Progenitor cell of endocrine pancreas (in vitro differentiated cells): ENCODE results near the gene PCCA. TPM values are rescaled to one million over a fixed set of nuclear protein-coding genes. Genes with fewer than 3 reads are reported as not detected.
A peak's percentile ranks its signal among the peaks of the same experiment; 100 is the strongest.
"Not testable (repeated sequence)": the region's sequence is repeated elsewhere in the genome, so short reads cannot be mapped to it uniquely, and the experiment has no call there.

ENCODE experiments used
- DNase-seq: peaks from one replicate; pipeline ENCODE4 v3.0.0; 2021; ENCODE audit warnings: low spot score; ENCODE audit not compliant: unreplicated experiment
- H3K27ac Mint-ChIP-seq: 2 replicates; pipeline ENCODE4 v1.8.0; 2021; ENCODE audit warnings: mild to moderate bottlenecking, moderate library complexity, mixed read lengths
- H3K27me3 Mint-ChIP-seq: 2 replicates; pipeline ENCODE4 v1.8.0; 2021; ENCODE audit warnings: mixed read lengths
- H3K36me3 Mint-ChIP-seq: 2 replicates; pipeline ENCODE4 v1.8.0; 2022; ENCODE audit warnings: mixed read lengths; ENCODE audit not compliant: insufficient read depth
- H3K4me1 Mint-ChIP-seq: 2 replicates; pipeline ENCODE4 v1.8.0; 2021; ENCODE audit warnings: low read depth, mixed read lengths
- H3K4me3 Mint-ChIP-seq: 2 replicates; pipeline ENCODE4 v1.8.0; 2021; ENCODE audit warnings: low read depth, mild to moderate bottlenecking, moderate library complexity, mixed read lengths
- H3K9me3 Mint-ChIP-seq: 2 replicates; pipeline ENCODE4 v1.8.0; 2021; ENCODE audit warnings: low read depth, mixed read lengths
- total RNA-seq: library from RNA; stranded (reverse); gene quantifications from 2 replicates; pipeline ENCODE4 v1.2.1, GENCODE V29; 2021
- TF ChIP-seq, protein P1 (sequence below): fragments of 200-600 bp; sonication (generic); IDR thresholded peaks from one replicate; pipeline ENCODE4 v1.5.0; 2021; ENCODE audit warnings: antibody characterized with exemption, mild to moderate bottlenecking; ENCODE audit not compliant: unreplicated experiment

Gene PCCA
- total RNA-seq, 1 donor from 2014 or later, result 48.1 TPM

- H3K4me3 Mint-ChIP-seq, result no peak overlapping the region
- peaks cover 20% of the 10 kb centered on the region for H3K36me3 Mint-ChIP-seq
- no peak overlapping the region for H3K27ac Mint-ChIP-seq
- peaks cover 3% of the 10 kb centered on the region for H3K9me3 Mint-ChIP-seq
- peaks cover 34% of the 10 kb centered on the region for H3K4me1 Mint-ChIP-seq
- DNase-seq, result no peak
- TF ChIP-seq, protein P1, sequence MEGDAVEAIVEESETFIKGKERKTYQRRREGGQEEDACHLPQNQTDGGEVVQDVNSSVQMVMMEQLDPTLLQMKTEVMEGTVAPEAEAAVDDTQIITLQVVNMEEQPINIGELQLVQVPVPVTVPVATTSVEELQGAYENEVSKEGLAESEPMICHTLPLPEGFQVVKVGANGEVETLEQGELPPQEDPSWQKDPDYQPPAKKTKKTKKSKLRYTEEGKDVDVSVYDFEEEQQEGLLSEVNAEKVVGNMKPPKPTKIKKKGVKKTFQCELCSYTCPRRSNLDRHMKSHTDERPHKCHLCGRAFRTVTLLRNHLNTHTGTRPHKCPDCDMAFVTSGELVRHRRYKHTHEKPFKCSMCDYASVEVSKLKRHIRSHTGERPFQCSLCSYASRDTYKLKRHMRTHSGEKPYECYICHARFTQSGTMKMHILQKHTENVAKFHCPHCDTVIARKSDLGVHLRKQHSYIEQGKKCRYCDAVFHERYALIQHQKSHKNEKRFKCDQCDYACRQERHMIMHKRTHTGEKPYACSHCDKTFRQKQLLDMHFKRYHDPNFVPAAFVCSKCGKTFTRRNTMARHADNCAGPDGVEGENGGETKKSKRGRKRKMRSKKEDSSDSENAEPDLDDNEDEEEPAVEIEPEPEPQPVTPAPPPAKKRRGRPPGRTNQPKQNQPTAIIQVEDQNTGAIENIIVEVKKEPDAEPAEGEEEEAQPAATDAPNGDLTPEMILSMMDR, result no peak
- H3K27me3 Mint-ChIP-seq, result no peaks in the 10 kb centered on the region
Measured at GRCh38 chr13:100097821-100098220, 8.9 kb downstream of the PCCA start.

GRCh38 chr13:100098445-100099116 lies 9.7 kb downstream of the PCCA start:
- no peaks in the 10 kb centered on the region for H3K27me3 Mint-ChIP-seq
- peaks cover 17% of the 10 kb centered on the region for H3K36me3 Mint-ChIP-seq
- no peak overlapping the region for H3K4me3 Mint-ChIP-seq
- H3K27ac Mint-ChIP-seq, result no peak overlapping the region
- peaks cover 3% of the 10 kb centered on the region for H3K9me3 Mint-ChIP-seq
- TF ChIP-seq, protein P1, result no peak
- DNase-seq, result no peak
- H3K4me1 Mint-ChIP-seq, result peaks cover 34% of the 10 kb centered on the region

DNA sequence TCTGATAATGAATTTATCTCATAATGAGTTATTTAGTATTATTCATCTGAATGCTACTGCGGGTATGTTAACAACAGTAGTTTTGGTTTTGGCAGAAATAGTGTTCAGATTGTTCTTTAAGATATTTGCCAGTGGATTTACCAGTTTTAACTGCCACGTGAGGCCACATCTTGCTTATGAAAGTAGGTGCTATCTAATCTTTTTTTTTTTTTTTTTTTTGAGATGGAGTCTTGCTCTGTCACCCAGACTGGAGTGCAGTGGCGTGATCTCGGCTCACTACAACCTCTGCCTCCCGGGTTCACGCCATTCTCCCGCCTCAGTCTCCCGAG lies 10.2 kb downstream of the PCCA start:
- not testable (repeated sequence) for H3K27me3 Mint-ChIP-seq, H3K4me3 Mint-ChIP-seq, H3K27ac Mint-ChIP-seq, H3K9me3 Mint-ChIP-seq, DNase-seq
- Mint-ChIP-seq H3K36me3 (peaks cover 22% of the 10 kb centered on the region), H3K4me1 (peaks cover 34% of the 10 kb centered on the region)

GRCh38 chr13:100100115-100100879 lies 11.4 kb downstream of the PCCA start:
- Mint-ChIP-seq H3K9me3 (peaks cover 3% of the 10 kb centered on the region), H3K4me1 (peaks cover 33% of the 10 kb centered on the region), H3K27me3 (no peaks in the 10 kb centered on the region), H3K4me3 (no peak overlapping the region), H3K27ac (peak overlapping the region; percentile 79), H3K36me3 (peaks cover 20% of the 10 kb centered on the region)
- TF ChIP-seq, protein P1, result no peak
- no peak for DNase-seq

- H3K4me3 Mint-ChIP-seq, result no peak overlapping the region
Measured at GRCh38 chr13:100102042-100102441, 13.1 kb downstream of the PCCA start.

More at GRCh38 chr13:100102042-100102441, 13.1 kb downstream of the PCCA start:
- no peaks in the 10 kb centered on the region for H3K27me3 Mint-ChIP-seq
- H3K4me1 Mint-ChIP-seq, result peaks cover 23% of the 10 kb centered on the region
- peak overlapping the region; percentile 58 for H3K27ac Mint-ChIP-seq
- TF ChIP-seq, protein P1, result no peak
- H3K36me3 Mint-ChIP-seq, result peaks cover 17% of the 10 kb centered on the region
- H3K9me3 Mint-ChIP-seq, result peaks cover 3% of the 10 kb centered on the region
- no peak for DNase-seq
